GM21737 (cell line): Measurements from ENCODE around the gene SOAT2.

Experiments used
- ATAC-seq: cut with Tn5 transposase; IDR thresholded peaks from one replicate; pipeline ENCODE4 v1.9.1; 2021; ENCODE audit warnings: mild to moderate bottlenecking, moderate library complexity; ENCODE audit not compliant: unreplicated experiment

SOAT2 gene, protein sequence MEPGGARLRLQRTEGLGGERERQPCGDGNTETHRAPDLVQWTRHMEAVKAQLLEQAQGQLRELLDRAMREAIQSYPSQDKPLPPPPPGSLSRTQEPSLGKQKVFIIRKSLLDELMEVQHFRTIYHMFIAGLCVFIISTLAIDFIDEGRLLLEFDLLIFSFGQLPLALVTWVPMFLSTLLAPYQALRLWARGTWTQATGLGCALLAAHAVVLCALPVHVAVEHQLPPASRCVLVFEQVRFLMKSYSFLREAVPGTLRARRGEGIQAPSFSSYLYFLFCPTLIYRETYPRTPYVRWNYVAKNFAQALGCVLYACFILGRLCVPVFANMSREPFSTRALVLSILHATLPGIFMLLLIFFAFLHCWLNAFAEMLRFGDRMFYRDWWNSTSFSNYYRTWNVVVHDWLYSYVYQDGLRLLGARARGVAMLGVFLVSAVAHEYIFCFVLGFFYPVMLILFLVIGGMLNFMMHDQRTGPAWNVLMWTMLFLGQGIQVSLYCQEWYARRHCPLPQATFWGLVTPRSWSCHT

GRCh38 chr12:53102883-53103807, at the start of gene SOAT2:
Gene SOAT2 (plus strand): TSS chr12:53103486. CDS start chr12:53103578, 92 bp downstream.
- ATAC-seq: peak; percentile 56

- peak; percentile 77 for ATAC-seq
Observed at GRCh38 chr12:53054112-53054878, 49.0 kb upstream of the SOAT2 start.

DNA sequence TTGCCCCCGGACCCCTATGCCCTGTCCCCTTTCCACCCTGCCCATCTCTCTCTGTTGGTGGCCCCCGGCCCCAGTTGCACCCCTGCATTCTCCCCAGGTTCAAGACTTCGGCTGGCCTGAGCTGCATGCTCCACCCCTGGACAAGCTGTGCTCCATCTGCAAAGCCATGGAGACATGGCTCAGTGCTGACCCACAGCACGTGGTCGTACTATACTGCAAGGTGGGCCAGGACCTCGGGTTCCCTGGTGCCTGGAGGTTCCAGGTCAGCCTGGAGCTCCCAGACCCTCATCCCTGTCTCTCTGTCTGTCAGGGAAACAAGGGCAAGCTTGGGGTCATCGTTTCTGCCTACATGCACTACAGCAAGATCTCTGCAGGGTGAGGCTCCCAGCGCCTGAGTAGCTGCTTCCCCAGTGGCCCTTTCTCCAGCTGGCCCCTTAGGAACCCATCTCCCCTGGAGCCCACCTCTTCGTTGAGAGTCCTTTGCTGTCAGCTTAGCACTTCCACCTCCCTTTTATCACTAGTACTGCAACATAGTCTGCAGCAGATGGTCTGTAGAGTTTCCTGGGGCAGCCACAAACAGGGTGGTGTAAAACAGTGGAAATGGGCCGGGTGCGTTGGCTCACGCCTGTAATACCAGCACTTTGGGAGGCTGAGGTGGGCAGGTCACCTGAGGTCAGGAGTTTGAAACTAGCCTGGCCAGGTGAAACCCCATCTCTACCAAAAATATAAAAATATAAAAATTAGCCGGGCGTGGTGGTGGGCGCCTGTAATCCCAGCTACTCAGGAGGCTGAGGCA, 47.6 kb upstream of the SOAT2 start:
- ATAC-seq: no peak

DNA sequence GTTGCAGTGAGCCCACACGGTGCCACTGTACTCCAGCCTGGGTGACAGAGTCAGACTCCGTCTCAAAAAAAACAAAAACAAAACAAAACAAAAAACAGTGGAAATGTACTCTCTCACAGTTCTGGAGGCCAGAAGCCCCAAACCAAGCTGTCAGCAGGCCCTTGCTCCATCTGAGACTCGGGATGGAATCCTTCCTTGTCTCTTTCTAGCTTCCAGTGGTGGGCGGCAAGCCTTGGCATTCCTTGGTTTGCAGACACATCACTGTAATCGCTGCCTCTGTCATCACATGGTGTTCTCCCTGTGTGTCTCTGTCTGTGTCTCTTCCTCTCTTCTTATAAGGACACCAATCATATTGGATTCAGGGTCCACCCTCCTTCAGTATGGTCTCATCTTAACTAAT, 47.0 kb upstream of the SOAT2 start:
- ATAC-seq: no peak

DNA sequence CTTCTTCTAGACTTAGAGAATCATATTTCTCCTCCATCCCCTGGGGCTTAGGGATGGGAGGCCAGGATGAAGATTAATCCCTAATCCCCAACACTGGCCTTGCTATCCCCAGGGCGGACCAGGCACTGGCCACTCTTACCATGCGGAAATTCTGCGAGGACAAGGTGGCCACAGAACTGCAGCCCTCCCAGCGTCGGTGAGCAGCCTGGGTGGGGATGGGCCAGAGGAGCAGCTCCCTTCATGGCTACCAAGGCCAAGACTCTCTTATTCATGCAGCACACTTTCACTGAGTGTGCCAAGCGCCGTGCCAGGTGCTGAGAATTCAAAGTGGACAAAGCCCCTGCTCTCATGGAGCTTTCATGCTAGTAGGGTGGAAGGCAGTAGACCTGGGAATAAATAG, 46.4 kb upstream of the SOAT2 start:
- no peak for ATAC-seq

DNA sequence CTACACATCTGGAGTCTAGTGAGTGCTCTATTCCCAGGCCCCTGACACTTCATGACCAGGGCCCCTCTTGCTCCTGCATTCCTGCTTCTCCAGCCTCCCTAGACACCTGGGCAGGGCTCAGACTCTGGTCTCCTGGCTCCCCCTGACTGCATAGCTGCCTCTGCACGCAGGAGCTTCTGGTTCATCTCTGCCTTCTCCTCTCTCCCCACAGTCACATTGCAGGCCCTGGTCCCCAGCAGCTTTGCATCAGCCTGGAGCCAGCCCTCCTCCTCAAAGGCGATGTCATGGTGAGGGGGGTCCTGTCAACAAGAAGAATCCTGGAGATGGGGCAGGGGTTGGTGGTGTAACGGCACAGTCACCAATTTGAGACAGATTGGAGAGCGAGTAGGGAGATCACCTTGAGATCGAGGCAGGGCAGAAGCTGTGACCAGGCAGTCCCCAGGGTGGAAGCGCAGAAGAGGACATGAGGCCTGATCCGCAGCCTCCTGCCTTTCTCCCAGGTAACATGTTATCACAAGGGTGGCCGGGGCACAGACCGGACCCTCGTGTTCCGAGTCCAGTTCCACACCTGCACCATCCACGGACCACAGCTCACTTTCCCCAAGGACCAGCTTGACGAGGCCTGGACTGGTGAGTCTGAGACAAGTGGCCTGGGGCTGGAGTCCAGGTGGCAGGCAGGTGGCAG, 45.3 kb upstream of the SOAT2 start:
- no peak for ATAC-seq

DNA sequence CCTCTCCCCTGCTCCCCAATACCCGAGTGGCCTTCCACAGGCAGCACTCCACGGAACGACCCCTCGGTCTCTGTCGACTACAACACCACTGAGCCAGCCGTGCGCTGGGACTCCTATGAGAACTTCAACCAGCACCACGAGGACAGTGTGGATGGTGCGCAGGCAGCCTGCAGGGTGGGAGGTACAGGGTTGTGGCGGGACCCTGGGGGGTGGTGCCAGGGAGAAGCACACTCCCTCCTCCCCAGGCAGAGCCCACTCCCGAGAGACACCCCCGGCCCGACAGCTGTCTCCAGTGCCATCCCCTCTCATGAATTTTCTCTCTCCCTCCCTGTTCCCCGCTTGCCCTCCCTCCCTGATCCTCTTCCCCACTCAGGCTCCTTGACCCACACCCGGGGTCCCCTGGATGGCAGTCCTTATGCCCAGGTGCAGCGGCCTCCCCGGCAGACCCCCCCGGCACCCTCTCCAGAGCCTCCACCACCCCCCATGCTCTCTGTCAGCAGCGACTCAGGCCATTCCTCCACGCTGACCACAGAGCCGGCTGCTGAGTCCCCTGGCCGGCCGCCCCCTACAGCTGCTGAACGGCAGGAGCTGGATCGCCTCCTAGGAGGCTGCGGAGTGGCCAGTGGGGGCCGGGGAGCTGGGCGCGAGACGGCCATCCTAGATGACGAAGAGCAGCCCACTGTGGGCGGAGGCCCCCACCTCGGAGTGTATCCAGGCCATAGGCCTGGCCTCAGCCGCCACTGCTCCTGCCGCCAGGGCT, 44.4 kb upstream of the SOAT2 start:
- no peak for ATAC-seq

DNA sequence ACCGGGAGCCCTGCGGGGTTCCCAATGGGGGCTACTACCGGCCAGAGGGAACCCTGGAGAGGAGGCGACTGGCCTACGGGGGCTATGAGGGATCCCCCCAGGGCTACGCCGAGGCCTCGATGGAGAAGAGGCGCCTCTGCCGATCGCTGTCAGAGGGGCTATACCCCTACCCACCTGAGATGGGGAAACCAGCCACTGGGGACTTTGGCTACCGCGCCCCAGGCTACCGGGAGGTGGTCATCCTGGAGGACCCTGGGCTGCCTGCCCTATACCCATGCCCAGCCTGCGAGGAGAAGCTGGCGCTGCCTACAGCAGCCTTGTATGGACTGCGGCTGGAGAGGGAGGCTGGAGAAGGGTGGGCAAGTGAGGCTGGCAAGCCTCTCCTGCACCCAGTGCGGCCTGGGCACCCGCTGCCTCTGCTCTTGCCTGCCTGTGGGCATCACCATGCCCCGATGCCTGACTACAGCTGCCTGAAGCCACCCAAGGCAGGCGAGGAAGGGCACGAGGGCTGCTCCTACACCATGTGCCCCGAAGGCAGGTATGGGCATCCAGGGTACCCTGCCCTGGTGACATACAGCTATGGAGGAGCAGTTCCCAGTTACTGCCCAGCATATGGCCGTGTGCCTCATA, 43.7 kb upstream of the SOAT2 start:
- no peak for ATAC-seq

- no peak for ATAC-seq
Observed at GRCh38 chr12:53060064-53060720, 43.1 kb upstream of the SOAT2 start.

DNA sequence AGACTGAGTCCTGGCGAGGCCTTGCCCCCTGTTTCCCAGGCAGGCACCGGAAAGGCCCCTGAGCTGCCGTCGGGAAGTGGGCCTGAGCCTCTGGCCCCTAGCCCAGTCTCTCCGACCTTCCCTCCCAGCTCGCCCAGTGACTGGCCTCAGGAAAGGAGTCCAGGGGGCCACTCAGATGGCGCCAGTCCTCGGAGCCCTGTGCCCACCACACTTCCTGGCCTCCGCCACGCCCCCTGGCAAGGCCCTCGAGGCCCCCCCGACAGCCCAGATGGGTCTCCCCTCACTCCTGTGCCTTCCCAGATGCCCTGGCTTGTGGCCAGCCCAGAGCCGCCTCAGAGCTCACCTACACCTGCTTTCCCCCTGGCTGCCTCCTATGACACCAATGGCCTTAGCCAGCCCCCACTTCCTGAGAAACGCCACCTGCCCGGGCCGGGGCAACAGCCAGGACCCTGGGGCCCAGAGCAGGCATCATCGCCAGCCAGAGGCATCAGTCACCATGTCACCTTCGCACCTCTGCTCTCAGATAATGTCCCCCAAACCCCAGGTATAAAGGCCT, 42.5 kb upstream of the SOAT2 start:
- no peak for ATAC-seq

DNA sequence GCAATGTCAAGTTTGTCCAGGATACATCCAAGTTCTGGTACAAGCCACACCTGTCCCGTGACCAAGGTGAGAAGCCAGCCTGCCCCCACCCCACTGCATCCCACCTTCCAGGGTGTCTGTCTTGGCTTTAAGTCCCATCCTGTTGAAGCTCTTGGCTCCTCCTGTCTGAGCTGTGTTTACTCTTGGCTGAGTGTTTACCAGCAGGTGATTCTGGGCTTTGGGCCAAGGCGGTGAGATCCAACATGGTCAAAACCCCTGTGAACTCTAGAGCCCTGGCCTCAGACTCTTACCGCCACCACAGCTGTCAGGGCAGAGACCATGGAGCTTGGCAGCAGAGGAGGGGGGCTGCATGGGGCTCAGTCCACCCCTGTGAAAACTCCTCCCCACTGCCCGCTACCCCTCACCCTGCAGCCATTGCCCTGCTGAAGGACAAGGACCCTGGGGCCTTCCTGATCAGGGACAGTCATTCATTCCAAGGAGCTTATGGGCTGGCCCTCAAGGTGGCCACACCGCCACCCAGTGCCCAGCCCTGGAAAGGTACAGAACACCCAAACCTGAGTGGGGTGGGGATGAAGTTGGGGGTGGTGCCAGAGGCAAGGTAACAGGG, 41.8 kb upstream of the SOAT2 start:
- ATAC-seq: no peak

DNA sequence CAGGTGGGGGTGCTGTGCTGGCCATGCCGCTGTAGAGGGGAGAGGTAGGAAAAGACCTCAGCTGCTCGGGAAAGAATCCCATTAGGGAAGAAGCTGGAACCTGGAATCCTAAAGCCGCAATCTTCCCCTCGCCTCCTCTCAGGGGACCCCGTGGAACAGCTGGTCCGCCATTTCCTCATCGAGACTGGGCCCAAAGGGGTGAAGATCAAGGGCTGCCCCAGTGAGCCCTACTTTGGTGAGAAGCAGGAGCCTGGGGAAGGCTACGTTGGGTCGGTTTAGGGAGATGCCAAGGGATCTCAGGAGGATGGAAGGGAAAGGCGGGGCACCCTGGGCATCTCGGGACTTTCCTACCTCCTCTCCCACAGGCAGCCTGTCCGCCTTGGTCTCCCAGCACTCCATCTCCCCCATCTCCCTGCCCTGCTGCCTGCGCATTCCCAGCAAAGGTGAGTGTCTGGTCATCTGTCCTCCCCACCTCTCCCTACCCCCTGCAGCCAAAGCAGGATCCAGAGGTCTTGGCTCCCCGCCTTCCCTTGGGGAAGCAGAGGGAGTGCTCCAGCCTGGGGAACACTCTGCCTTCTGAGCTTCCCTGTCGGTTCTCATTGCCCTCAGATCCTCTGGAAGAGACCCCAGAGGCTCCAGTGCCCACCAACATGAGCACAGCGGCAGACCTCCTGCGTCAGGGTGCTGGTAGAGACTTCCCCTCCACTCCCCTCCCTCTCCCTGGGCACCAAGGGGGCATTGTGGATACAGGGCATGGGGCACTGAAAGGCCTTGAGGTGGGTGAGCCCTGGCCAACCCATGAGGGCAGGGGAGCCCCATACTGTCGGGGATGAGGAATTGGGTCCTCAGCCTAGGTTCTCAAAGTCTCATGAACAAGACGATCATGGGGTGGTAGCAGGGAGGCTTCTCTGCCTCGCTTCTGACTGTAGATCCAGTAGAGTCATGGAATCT, 41.0 kb upstream of the SOAT2 start:
- ATAC-seq: no peak

DNA sequence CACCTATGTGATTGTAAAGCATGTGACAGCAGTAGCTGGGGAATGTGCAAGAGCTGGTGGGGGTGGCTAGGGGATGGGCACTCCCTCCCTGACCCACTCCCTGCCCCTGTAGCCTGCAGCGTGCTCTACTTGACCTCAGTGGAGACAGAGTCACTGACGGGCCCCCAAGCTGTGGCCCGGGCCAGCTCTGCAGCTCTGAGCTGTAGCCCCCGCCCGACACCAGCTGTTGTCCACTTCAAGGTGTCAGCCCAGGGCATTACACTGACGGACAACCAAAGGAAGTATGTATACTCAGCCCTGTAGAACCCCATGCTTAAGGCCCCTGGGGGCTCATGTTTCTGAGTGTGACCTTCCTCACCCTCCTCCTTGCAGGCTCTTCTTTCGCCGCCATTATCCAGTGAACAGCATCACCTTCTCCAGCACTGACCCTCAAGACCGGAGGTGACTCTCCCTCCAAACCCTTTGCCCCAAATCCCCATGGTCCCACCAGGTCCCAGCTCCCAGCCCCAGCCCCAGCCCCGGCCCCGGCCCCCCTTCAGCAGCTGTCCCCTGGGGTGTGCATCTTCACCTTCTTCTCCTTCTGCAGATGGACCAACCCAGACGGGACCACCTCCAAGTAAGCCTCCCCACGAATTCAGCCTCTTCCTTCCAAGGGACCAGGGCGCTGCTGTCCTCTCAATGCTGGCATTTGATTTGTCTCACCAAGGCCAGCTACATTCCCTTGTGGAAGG, 40.1 kb upstream of the SOAT2 start:
- no peak for ATAC-seq

- no peak for ATAC-seq
Observed at GRCh38 chr12:53063708-53064612, 39.3 kb upstream of the SOAT2 start.
